Natural killer cell (primary cell): ENCODE measurements around the gene PCDHB2. TPM values are rescaled to one million over a fixed set of nuclear protein-coding genes. Genes with fewer than 3 reads are reported as not detected.
"Not testable (repeated sequence)": the region's sequence is repeated elsewhere in the genome, so short reads cannot be mapped to it uniquely, and the experiment has no call there.

Source experiments
- ATAC-seq, 3 donors: fragments of 150-1000 bp in 2 of 3; fragments of 200-7000 bp in 1 of 3; cut with Tn5 transposase; 1 replicate in 1 of 3; 2 replicates in 2 of 3; pipeline ENCODE4 v1.10.0; 2021; ENCODE audit warnings: mild to moderate bottlenecking in 2 of 3, moderate library complexity in 2 of 3
- DNase-seq, 2 donors: peaks; one replicate each; pipeline versions ENCODE4 v3.0.0 to v3.0.0-alpha.2; 2013 to 2021; ENCODE audit warnings: mixed read lengths in 1 of 2
- H3K27ac ChIP-seq: one replicate; pipeline ENCODE4 v1.5.1; 2013; ENCODE audit warnings: mild to moderate bottlenecking, low read length
- H3K27me3 ChIP-seq: one replicate; pipeline ENCODE4 v1.6.1; 2013; ENCODE audit warnings: low read length; ENCODE audit not compliant: control insufficient read depth, insufficient read depth
- H3K36me3 ChIP-seq: one replicate; pipeline ENCODE4 v1.6.1; 2013; ENCODE audit warnings: low read length; ENCODE audit not compliant: control insufficient read depth, insufficient read depth
- H3K4me1 ChIP-seq: one replicate; pipeline ENCODE4 v1.6.1; 2013; ENCODE audit warnings: low read length; ENCODE audit not compliant: control insufficient read depth, insufficient read depth
- H3K4me3 ChIP-seq: one replicate; pipeline ENCODE4 v1.5.1; 2013; ENCODE audit warnings: low read length
- H3K9me3 ChIP-seq: one replicate; pipeline ENCODE4 v1.6.1; 2013; ENCODE audit warnings: low read length; ENCODE audit not compliant: control insufficient read depth, insufficient read depth
- H3K27ac Mint-ChIP-seq, 2 donors: one replicate each; pipeline ENCODE4 v1.8.0; 2022; ENCODE audit warnings: mild to moderate bottlenecking in 2 of 2, mixed read lengths in 2 of 2, moderate library complexity in 1 of 2
- H3K27me3 Mint-ChIP-seq, 2 donors: one replicate each; pipeline ENCODE4 v1.8.0; 2022; ENCODE audit warnings: low read depth in 2 of 2, mixed read lengths in 2 of 2
- H3K36me3 Mint-ChIP-seq: one replicate; pipeline ENCODE4 v1.8.0; 2022; ENCODE audit warnings: mixed read lengths
- H3K4me1 Mint-ChIP-seq, 2 donors: one replicate each; pipeline ENCODE4 v1.8.0; 2022; ENCODE audit warnings: mixed read lengths in 2 of 2
- H3K4me3 Mint-ChIP-seq: one replicate; pipeline ENCODE4 v1.8.0; 2022; ENCODE audit warnings: mild to moderate bottlenecking, moderate library complexity, mixed read lengths
- H3K9me3 Mint-ChIP-seq, 2 donors: one replicate each; pipeline ENCODE4 v1.8.0; 2022; ENCODE audit warnings: mixed read lengths in 2 of 2
- CTCF ChIP-seq: fragments of 200-600 bp; IDR thresholded peaks from one replicate; pipeline ENCODE4 v1.8.0; 2022; ENCODE audit warnings: antibody characterized with exemption
- WGBS: methylation state at CpG from one replicate; pipeline ENCODE4 v1.1.7; 2013; ENCODE audit warnings: missing lambda C conversion rate; ENCODE audit not compliant: insufficient coverage; 5-methylcytosine and 5-hydroxymethylcytosine counted together
- intact Hi-C: fragments of 100-400 bp; cut with micrococcal nuclease; formaldehyde crosslinking; loops from one replicate; pipeline ENCODE4 v1.14.2; 2022
- total RNA-seq, 4 donors: library from RNA; stranded (reverse); fragments of 120-200 nt in 1 of 4; gene quantifications; one replicate each; pipeline versions ENCODE4 v1.2.3 to v1.2.4, GENCODE V29; 2013 to 2022

Gene PCDHB2
- total RNA-seq, 3 donors from 2014 or later (not counting 1 experiment from before 2014, with no cell fraction given): not detected

- no peak overlapping the region for H3K27ac Mint-ChIP-seq
- Histone ChIP-seq H3K9me3 (peaks cover 11% of the 10 kb centered on the region), H3K27me3 (peaks cover under 1% of the 10 kb centered on the region), H3K4me1 (no peaks in the 10 kb centered on the region), H3K36me3 (no peaks in the 10 kb centered on the region), H3K27ac (no peak overlapping the region), H3K4me3 (no peak overlapping the region)
- intact Hi-C loops: no loop called here
- H3K36me3 Mint-ChIP-seq: peaks cover 2% of the 10 kb centered on the region
- no peak for ATAC-seq
- peaks cover 0 to 2% of the 10 kb centered on the region in 2 donors for H3K4me1 Mint-ChIP-seq
- TF ChIP-seq CTCF: no peak
- H3K27me3 Mint-ChIP-seq: peaks cover 0 to 3% of the 10 kb centered on the region in 2 donors
- no peak overlapping the region for H3K4me3 Mint-ChIP-seq
- peaks cover 2 to 4% of the 10 kb centered on the region in 2 donors for H3K9me3 Mint-ChIP-seq
- no peak for DNase-seq
- 85% methylated on average over 1 of the region's 2 CpGs for WGBS
Measured at GRCh38 chr5:141105350-141105749, 10.9 kb downstream of the PCDHB2 start.

- Histone ChIP-seq H3K9me3 (peaks cover 4% of the 10 kb centered on the region), H3K27ac (no peak overlapping the region), H3K4me3 (no peak overlapping the region), H3K4me1 (no peaks in the 10 kb centered on the region), H3K27me3 (peaks cover 2% of the 10 kb centered on the region), H3K36me3 (no peaks in the 10 kb centered on the region)
- no peak overlapping the region for H3K4me3 Mint-ChIP-seq
- no peak for DNase-seq
- H3K27me3 Mint-ChIP-seq: peaks cover 0 to 7% of the 10 kb centered on the region in 2 donors
- H3K36me3 Mint-ChIP-seq: peaks cover 20% of the 10 kb centered on the region
- no peak overlapping the region for H3K27ac Mint-ChIP-seq
- whole genome bisulfite sequencing: no CpG with 5 or more reads among the region's 2 CpGs
- H3K4me1 Mint-ChIP-seq: no peaks in the 10 kb centered on the region
- intact Hi-C loops: no loop called here
- TF ChIP-seq CTCF: no peak
- ATAC-seq: no peak
- peaks cover 5 to 14% of the 10 kb centered on the region in 2 donors for H3K9me3 Mint-ChIP-seq
Measured at GRCh38 chr5:141119250-141119649, 24.8 kb downstream of the PCDHB2 start.

GRCh38 chr5:141121563-141121962 is 27.1 kb downstream of the PCDHB2 start, which contains the start of gene PCDHB4:
Gene PCDHB4, plus strand, starts transcription at chr5:141121818. Its CDS starts 181 bp downstream, at chr5:141121999.
- DNase-seq: peak in 1 of 2 donors; percentile 4
- H3K27me3 ChIP-seq: peaks cover 2% of the 10 kb centered on the region
- Mint-ChIP-seq H3K27me3 (peaks cover 0 to 7% of the 10 kb centered on the region in 2 donors), H3K27ac (no peak within 1 kb of the TSS), H3K36me3 (peaks cover 8% of the 10 kb centered on the region), H3K4me1 (no peaks in the 10 kb centered on the region), H3K4me3 (no peak within 1 kb of the TSS), H3K9me3 (peaks cover 3 to 4% of the 10 kb centered on the region in 2 donors)
- 25% methylated on average over 15 of the region's 16 CpGs for WGBS
- no peak for TF ChIP-seq CTCF
- ATAC-seq: no peak
- H3K9me3 ChIP-seq: peaks cover 4% of the 10 kb centered on the region
- intact Hi-C loops: no loop called here
- no peaks in the 10 kb centered on the region for H3K4me1 ChIP-seq
- H3K36me3 ChIP-seq: no peaks in the 10 kb centered on the region
- no peak within 1 kb of the TSS for H3K27ac ChIP-seq
- H3K4me3 ChIP-seq: no peak within 1 kb of the TSS

GRCh38 chr5:141121985-141122384 is 27.6 kb downstream of the PCDHB2 start:
- peaks cover 2 to 3% of the 10 kb centered on the region in 2 donors for H3K9me3 Mint-ChIP-seq
- H3K27me3 Mint-ChIP-seq: peaks cover 0 to 7% of the 10 kb centered on the region in 2 donors
- 41% methylated on average over 12 of the region's 12 CpGs for WGBS
- TF ChIP-seq CTCF: no peak
- no peak overlapping the region for H3K4me3 Mint-ChIP-seq
- Histone ChIP-seq H3K27me3 (peaks cover 2% of the 10 kb centered on the region), H3K4me3 (no peak overlapping the region), H3K36me3 (no peaks in the 10 kb centered on the region), H3K9me3 (peaks cover 4% of the 10 kb centered on the region), H3K4me1 (no peaks in the 10 kb centered on the region), H3K27ac (no peak overlapping the region)
- H3K27ac Mint-ChIP-seq: no peak overlapping the region
- DNase-seq (no peak), ATAC-seq (no peak)
- H3K36me3 Mint-ChIP-seq: peaks cover 8% of the 10 kb centered on the region
- intact Hi-C loops: no loop called here
- H3K4me1 Mint-ChIP-seq: no peaks in the 10 kb centered on the region

- H3K9me3 Mint-ChIP-seq, DNase-seq, H3K27me3 Mint-ChIP-seq, H3K4me1 Mint-ChIP-seq, H3K4me3 ChIP-seq, H3K27ac Mint-ChIP-seq, H3K4me3 Mint-ChIP-seq, H3K27me3 ChIP-seq, H3K36me3 ChIP-seq, H3K9me3 ChIP-seq, intact Hi-C loops, H3K4me1 ChIP-seq, ATAC-seq, H3K27ac ChIP-seq: not testable (repeated sequence)
- 44% methylated on average over 54 of the region's 73 CpGs for WGBS
- H3K36me3 Mint-ChIP-seq: peaks cover 14% of the 10 kb centered on the region
Measured at GRCh38 chr5:141123396-141124135, 29.2 kb downstream of the PCDHB2 start.
